HepG2 (cell line): Measurements from ENCODE around the gene DTNB. TPM values are rescaled to one million over a fixed set of nuclear protein-coding genes. Genes with fewer than 3 reads are reported as not detected.

Experiments
- MYNN ChIP-seq: sonication (generic); formaldehyde crosslinking; IDR thresholded peaks from 2 replicates; pipeline ENCODE4 v1.4.0; 2020; ENCODE audit warnings: mild to moderate bottlenecking, low read depth, missing genetic modification reagents
- RCOR2 ChIP-seq: IDR thresholded peaks from 2 replicates; pipeline ENCODE4 v1.6.1; 2016; ENCODE audit warnings: missing biosample characterization, missing genetic modification reagents
- SNRNP70 ChIP-seq: fragments of 200-400 bp; formaldehyde crosslinking; IDR thresholded peaks from 2 replicates; pipeline ENCODE4 v1.6.1; 2017; ENCODE audit warnings: mild to moderate bottlenecking, low read depth, low read length, moderate library complexity
- TBX3 ChIP-seq: fragments of 450-650 bp; IDR thresholded peaks from 2 replicates; pipeline ENCODE4 v1.6.1; 2017; ENCODE audit warnings: antibody characterized with exemption, mild to moderate bottlenecking, inconsistent platforms, borderline replicate concordance
- WIZ ChIP-seq: sonication (generic); formaldehyde crosslinking; IDR thresholded peaks from 2 replicates; pipeline ENCODE4 v1.5.1; 2020; ENCODE audit warnings: mild to moderate bottlenecking, missing genetic modification reagents
- ZNF180 ChIP-seq: sonication (generic); formaldehyde crosslinking; IDR thresholded peaks from 2 replicates; pipeline ENCODE4 v1.4.0; 2020; ENCODE audit warnings: low read depth, missing genetic modification reagents, borderline replicate concordance
- ZNF235 ChIP-seq: sonication (generic); formaldehyde crosslinking; IDR thresholded peaks from 2 replicates; pipeline ENCODE4 v1.8.1; 2023; ENCODE audit warnings: mild to moderate bottlenecking, missing genetic modification reagents, borderline replicate concordance
- ZNF274 ChIP-seq: sonication (generic); formaldehyde crosslinking; IDR thresholded peaks from 2 replicates; pipeline ENCODE4 v1.5.1; 2020; ENCODE audit warnings: mild to moderate bottlenecking, missing genetic modification reagents
- ZNF331 ChIP-seq: sonication (generic); formaldehyde crosslinking; IDR thresholded peaks from 2 replicates; pipeline ENCODE4 v1.4.0; 2020; ENCODE audit warnings: missing genetic modification reagents
- ZNF563 ChIP-seq: sonication (generic); formaldehyde crosslinking; IDR thresholded peaks from 2 replicates; pipeline ENCODE4 v1.8.0; 2022; ENCODE audit warnings: mild to moderate bottlenecking, moderate library complexity, missing genetic modification reagents
- polyA plus RNA-seq, 8 experiments: library from polyadenylated mRNA; depleted of rRNA in 3 of 8; stranded (reverse) in 7 of 8; unstranded in 1 of 8; fragments of >200 nt; fragmentation: Illumina TruSeq in 4 of 8; extraction: Trizol in 4 of 8; gene quantifications; 2 replicates each; pipeline versions ENCODE4 v1.2.1 to v1.2.3, GENCODE V29; 2011 to 2016; ENCODE audit warnings: low read depth in 4 of 8, missing spikeins in 1 of 8, mixed read lengths in 1 of 8; ENCODE audit not compliant: insufficient read depth in 1 of 8
- total RNA-seq, 5 experiments: library from RNA; depleted of rRNA; stranded (reverse); fragments of >200 nt; fragmentation: Illumina TruSeq; extraction: Trizol; gene quantifications; 2 replicates each; pipeline ENCODE4 v1.2.3, GENCODE V29; 2016; ENCODE audit warnings: low read depth in 1 of 5
- TF ChIP-seq, protein P1 (sequence below): sonication (generic); formaldehyde crosslinking; IDR thresholded peaks from 2 replicates; pipeline ENCODE4 v1.4.0; 2020; ENCODE audit warnings: mild to moderate bottlenecking, low read depth, missing genetic modification reagents
- TF ChIP-seq, protein P2 (sequence below): sonication (generic); formaldehyde crosslinking; IDR thresholded peaks from 2 replicates; pipeline ENCODE4 v1.4.0; 2020; ENCODE audit warnings: mild to moderate bottlenecking, missing genetic modification reagents
- TF ChIP-seq, protein P3 (sequence below), 2 experiments: sonication (generic) in 1 of 2; formaldehyde crosslinking in 1 of 2; IDR thresholded peaks; 2 replicates each; pipeline versions ENCODE4 v1.4.0 to v1.6.1; 2016 to 2020; ENCODE audit warnings: borderline replicate concordance in 1 of 2, low read depth in 1 of 2, mild to moderate bottlenecking in 1 of 2, missing genetic modification reagents in 1 of 2
- TF ChIP-seq, protein P4 (sequence below): sonication (generic); formaldehyde crosslinking; conservative IDR thresholded peaks from 2 replicates; pipeline ENCODE4 v1.4.0; 2020; ENCODE audit warnings: mild to moderate bottlenecking, missing genetic modification reagents, moderate library complexity

Gene DTNB
- total and polyA plus RNA-seq, 2 of the 13 experiments (the other 11 are each of a cell fraction or from before 2014, with no cell fraction given) = 14.4 to 23.9 TPM

DNA sequence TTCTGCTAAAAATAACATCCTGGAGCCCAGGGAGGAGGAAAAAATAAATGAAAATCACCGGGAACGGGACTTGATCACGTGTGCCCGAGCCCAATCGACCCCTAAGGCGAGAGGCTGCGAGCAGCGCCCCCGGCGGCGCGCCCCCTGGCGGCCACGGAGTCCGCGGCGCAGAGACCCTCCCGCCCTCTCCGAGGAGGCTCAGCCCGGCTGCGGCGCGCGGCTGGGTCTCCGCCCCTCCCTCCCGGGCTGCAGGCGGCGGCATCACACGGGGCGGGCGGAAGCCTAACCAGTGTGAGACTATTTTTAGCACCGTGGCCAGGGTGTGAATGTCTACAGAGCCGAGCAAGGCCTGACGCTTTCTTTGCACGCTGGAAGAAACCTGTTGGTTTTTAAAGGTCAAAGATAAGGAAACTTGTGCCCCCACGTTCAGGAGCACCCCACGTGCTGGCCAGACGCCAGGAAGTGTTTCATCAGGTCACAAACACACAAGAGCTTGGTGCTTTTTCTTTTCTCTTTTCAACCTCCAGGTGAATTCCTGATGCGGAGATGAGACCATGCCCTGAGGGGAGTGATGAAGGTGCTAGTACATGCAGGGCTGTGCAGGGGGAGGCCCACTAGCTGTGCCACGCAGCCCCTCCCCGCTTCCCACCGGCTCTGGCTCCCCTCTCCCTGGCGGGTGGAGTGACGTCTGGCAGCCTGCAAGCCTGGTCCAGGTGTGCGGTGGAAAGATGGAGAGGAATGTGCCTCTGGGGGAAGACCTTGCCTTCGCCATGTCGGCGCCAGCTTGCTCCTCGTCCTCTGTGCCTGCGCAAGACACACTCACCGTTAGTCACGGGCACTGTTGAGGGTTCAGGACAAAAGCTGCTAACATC, 296.4 kb downstream of the DTNB start (continued):
- TF ChIP-seq, protein P1, sequence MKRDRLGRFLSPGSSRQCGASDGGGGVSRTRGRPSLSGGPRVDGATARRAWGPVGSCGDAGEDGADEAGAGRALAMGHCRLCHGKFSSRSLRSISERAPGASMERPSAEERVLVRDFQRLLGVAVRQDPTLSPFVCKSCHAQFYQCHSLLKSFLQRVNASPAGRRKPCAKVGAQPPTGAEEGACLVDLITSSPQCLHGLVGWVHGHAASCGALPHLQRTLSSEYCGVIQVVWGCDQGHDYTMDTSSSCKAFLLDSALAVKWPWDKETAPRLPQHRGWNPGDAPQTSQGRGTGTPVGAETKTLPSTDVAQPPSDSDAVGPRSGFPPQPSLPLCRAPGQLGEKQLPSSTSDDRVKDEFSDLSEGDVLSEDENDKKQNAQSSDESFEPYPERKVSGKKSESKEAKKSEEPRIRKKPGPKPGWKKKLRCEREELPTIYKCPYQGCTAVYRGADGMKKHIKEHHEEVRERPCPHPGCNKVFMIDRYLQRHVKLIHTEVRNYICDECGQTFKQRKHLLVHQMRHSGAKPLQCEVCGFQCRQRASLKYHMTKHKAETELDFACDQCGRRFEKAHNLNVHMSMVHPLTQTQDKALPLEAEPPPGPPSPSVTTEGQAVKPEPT (CRISPR knock-in tag) = peak; percentile 22; the same call in 1 of the 2 replicates
- TF ChIP-seq ZNF274 (CRISPR knock-in tag) (peak; percentile 77; the same call in 1 of the 2 replicates), WIZ (CRISPR knock-in tag) (no peak), ZNF235 (CRISPR knock-in tag) (no peak), MYNN (CRISPR knock-in tag) (no peak), RCOR2 (CRISPR knock-in tag) (no peak), ZNF331 (CRISPR knock-in tag) (peak; percentile 57; the same call in 1 of the 2 replicates), SNRNP70 (no peak), TBX3 (no peak), ZNF180 (CRISPR knock-in tag) (no peak), ZNF563 (CRISPR knock-in tag) (0 out of 2 replicates have a peak, but pooled peaks have one; percentile 25)
- TF ChIP-seq, protein P2, sequence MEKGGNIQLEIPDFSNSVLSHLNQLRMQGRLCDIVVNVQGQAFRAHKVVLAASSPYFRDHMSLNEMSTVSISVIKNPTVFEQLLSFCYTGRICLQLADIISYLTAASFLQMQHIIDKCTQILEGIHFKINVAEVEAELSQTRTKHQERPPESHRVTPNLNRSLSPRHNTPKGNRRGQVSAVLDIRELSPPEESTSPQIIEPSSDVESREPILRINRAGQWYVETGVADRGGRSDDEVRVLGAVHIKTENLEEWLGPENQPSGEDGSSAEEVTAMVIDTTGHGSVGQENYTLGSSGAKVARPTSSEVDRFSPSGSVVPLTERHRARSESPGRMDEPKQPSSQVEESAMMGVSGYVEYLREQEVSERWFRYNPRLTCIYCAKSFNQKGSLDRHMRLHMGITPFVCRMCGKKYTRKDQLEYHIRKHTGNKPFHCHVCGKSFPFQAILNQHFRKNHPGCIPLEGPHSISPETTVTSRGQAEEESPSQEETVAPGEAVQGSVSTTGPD (CRISPR knock-in tag) = no peak
- TF ChIP-seq, protein P3, sequence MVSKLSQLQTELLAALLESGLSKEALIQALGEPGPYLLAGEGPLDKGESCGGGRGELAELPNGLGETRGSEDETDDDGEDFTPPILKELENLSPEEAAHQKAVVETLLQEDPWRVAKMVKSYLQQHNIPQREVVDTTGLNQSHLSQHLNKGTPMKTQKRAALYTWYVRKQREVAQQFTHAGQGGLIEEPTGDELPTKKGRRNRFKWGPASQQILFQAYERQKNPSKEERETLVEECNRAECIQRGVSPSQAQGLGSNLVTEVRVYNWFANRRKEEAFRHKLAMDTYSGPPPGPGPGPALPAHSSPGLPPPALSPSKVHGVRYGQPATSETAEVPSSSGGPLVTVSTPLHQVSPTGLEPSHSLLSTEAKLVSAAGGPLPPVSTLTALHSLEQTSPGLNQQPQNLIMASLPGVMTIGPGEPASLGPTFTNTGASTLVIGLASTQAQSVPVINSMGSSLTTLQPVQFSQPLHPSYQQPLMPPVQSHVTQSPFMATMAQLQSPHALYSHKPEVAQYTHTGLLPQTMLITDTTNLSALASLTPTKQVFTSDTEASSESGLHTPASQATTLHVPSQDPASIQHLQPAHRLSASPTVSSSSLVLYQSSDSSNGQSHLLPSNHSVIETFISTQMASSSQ (IDR thresholded peaks at IDR 0.05; ENCODE audit: low read depth) = no peak
- TF ChIP-seq, protein P3 (CRISPR knock-in tag; IDR thresholded peaks at IDR 0.05; ENCODE audit: borderline replicate concordance) = peak; percentile 14; the same call in 1 of the 2 replicates
- TF ChIP-seq, protein P4, sequence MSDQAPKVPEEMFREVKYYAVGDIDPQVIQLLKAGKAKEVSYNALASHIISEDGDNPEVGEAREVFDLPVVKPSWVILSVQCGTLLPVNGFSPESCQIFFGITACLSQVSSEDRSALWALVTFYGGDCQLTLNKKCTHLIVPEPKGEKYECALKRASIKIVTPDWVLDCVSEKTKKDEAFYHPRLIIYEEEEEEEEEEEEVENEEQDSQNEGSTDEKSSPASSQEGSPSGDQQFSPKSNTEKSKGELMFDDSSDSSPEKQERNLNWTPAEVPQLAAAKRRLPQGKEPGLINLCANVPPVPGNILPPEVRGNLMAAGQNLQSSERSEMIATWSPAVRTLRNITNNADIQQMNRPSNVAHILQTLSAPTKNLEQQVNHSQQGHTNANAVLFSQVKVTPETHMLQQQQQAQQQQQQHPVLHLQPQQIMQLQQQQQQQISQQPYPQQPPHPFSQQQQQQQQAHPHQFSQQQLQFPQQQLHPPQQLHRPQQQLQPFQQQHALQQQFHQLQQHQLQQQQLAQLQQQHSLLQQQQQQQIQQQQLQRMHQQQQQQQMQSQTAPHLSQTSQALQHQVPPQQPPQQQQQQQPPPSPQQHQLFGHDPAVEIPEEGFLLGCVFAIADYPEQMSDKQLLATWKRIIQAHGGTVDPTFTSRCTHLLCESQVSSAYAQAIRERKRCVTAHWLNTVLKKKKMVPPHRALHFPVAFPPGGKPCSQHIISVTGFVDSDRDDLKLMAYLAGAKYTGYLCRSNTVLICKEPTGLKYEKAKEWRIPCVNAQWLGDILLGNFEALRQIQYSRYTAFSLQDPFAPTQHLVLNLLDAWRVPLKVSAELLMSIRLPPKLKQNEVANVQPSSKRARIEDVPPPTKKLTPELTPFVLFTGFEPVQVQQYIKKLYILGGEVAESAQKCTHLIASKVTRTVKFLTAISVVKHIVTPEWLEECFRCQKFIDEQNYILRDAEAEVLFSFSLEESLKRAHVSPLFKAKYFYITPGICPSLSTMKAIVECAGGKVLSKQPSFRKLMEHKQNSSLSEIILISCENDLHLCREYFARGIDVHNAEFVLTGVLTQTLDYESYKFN (CRISPR knock-in tag) = peak; percentile 42; the same call in 1 of the 2 replicates
